Ovary (tissue), 9 donors: ENCODE data around the gene AFG1L. TPM values are rescaled to one million over a fixed set of nuclear protein-coding genes. Genes with fewer than 3 reads are reported as not detected.
"Not testable (repeated sequence)": the region's sequence is repeated elsewhere in the genome, so short reads cannot be mapped to it uniquely, and the experiment has no call there.

ENCODE experiments used
- DNase-seq, 5 donors: peaks; one replicate each; pipeline ENCODE4 v3.0.0-alpha.2; 2019 to 2020
- H3K27ac ChIP-seq, 2 donors: fragments of 200-600 bp; one replicate each; pipeline versions ENCODE4 v1.5.1 to v1.8.0; 2019 to 2022
- H3K27me3 ChIP-seq: fragments of 200-600 bp; one replicate; pipeline ENCODE4 v1.8.0; 2022
- H3K36me3 ChIP-seq: fragments of 200-600 bp; sonication (generic); one replicate; pipeline ENCODE4 v1.5.1; 2019
- H3K4me1 ChIP-seq: one replicate; pipeline ENCODE4 v1.8.1; 2013; ENCODE audit warnings: mild to moderate bottlenecking, moderate library complexity; ENCODE audit not compliant: insufficient read depth
- H3K4me3 ChIP-seq: fragments of 200-600 bp; sonication (generic); one replicate; pipeline ENCODE4 v1.5.1; 2017
- H3K9me3 ChIP-seq, 2 donors: fragments of 200-600 bp in 1 of 2; sonication (generic) in 1 of 2; one replicate each; pipeline versions ENCODE4 v1.5.1 to v1.8.1; 2013 to 2019; ENCODE audit warnings: mild to moderate bottlenecking in 1 of 2, moderate library complexity in 1 of 2
- CTCF ChIP-seq, 3 donors: fragments of 450-650 bp in 2 of 3; fragments of 200-600 bp in 1 of 3; IDR thresholded peaks; one replicate each; pipeline versions ENCODE4 v1.5.1 to v1.8.0; 2016 to 2022; ENCODE audit warnings: antibody characterized with exemption in 3 of 3, mild to moderate bottlenecking in 1 of 3
- EP300 ChIP-seq: sonication (generic); formaldehyde crosslinking; IDR thresholded peaks from one replicate; pipeline ENCODE4 v1.6.1; 2017; ENCODE audit warnings: antibody characterized with exemption
- POLR2A ChIP-seq: fragments of 450-650 bp; IDR thresholded peaks from one replicate; pipeline ENCODE4 v1.6.1; 2017; ENCODE audit warnings: antibody characterized with exemption, mild to moderate bottlenecking, moderate library complexity
- WGBS, 3 donors: extraction: QIAGEN DNeasy Blood & Tissue Kit in 1 of 3; methylation state at CpG; one replicate each; pipeline versions ENCODE4 v1.1.5 to v1.1.7; 2013 to 2017; 5-methylcytosine and 5-hydroxymethylcytosine counted together
- intact Hi-C, 4 donors: fragments of 100-400 bp; cut with DNase I; formaldehyde crosslinking; loops; one replicate each; pipeline versions ENCODE4 v1.11.0 to v1.15.1; 2022 to 2023
- polyA plus RNA-seq, 2 donors: library from polyadenylated mRNA; stranded (reverse); fragments of 200-250 nt in 1 of 2; fragments of 350-450 nt in 1 of 2; fragmentation: Illumina TruSeq in 1 of 2; extraction: RNeasy Lipid Tissue Mini Kit (QIAGEN cat#74804) in 1 of 2; gene quantifications; one replicate each; pipeline ENCODE4 v1.2.3, GENCODE V29; 2013 to 2014
- total RNA-seq, 7 donors: library from RNA; depleted of rRNA in 2 of 7; stranded (reverse); fragments of >200 nt in 2 of 7; fragmentation: NEBNext Ultra II Directional in 3 of 7; extraction: Animal tissue kit (Norgen Biotek cat#: 25700) in 3 of 7; gene quantifications; one replicate each; pipeline versions ENCODE4 v1.1.0 to v1.2.4, GENCODE V29; 2016 to 2023
- donor health status: DM: no; HTN: no; CAD: no; lungs with moderate emphysema.
- donor health status: DM: no; HTN: no; CAD: no.
- donor health status: Bipolar disorder and iron deficiency.
- donor health status: DM: yes; HTN: yes; CAD: no.
- donor health status: DM: no; HTN: no; CAD: no.
- donor health status: DM: yes; HTN: yes; CAD: no.

AFG1L gene
- total and polyA plus RNA-seq, 9 donors = 1.2 to 7.6 (median 5.7) TPM

- intact Hi-C loops = no loop called here
- Histone ChIP-seq H3K27me3 (no peaks in the 10 kb centered on the region), H3K9me3 (no peaks in the 10 kb centered on the region), H3K4me3 (no peak overlapping the region), H3K4me1 (no peaks in the 10 kb centered on the region), H3K27ac (no peak overlapping the region), H3K36me3 (no peaks in the 10 kb centered on the region)
- 69 to 75% (median 70%) methylated on average over 4 of the region's 4 CpGs for WGBS, 3 donors
- DNase-seq = no peak
- TF ChIP-seq CTCF (IDR thresholded peaks at IDR 0.05) (no peak), POLR2A (no peak), EP300 (no peak)
Measured at GRCh38 chr6:108286366-108286765, 8.5 kb upstream of the AFG1L start.

- no peak for DNase-seq
- intact Hi-C loops = no loop called here
- Histone ChIP-seq H3K27me3 (no peaks in the 10 kb centered on the region), H3K4me3 (no peak overlapping the region), H3K9me3 (no peaks in the 10 kb centered on the region), H3K4me1 (no peaks in the 10 kb centered on the region), H3K36me3 (no peaks in the 10 kb centered on the region), H3K27ac (no peak overlapping the region)
- TF ChIP-seq POLR2A = no peak
- TF ChIP-seq CTCF (IDR thresholded peaks at IDR 0.05) = no peak
- TF ChIP-seq EP300 = no peak
- 79 to 84% (median 81%) methylated on average over 3 of the region's 3 CpGs for WGBS, 3 donors
Measured at GRCh38 chr6:108287373-108287772, 7.5 kb upstream of the AFG1L start.

GRCh38 chr6:108288742-108289141 lies 6.1 kb upstream of the AFG1L start:
- Histone ChIP-seq H3K36me3 (no peaks in the 10 kb centered on the region), H3K9me3 (no peaks in the 10 kb centered on the region), H3K4me1 (no peaks in the 10 kb centered on the region), H3K4me3 (no peak overlapping the region), H3K27ac (no peak overlapping the region), H3K27me3 (no peaks in the 10 kb centered on the region)
- TF ChIP-seq CTCF (IDR thresholded peaks at IDR 0.05) (no peak), POLR2A (no peak), EP300 (no peak)
- no peak for DNase-seq
- intact Hi-C loops = no loop called here

- no peak for DNase-seq
- Histone ChIP-seq H3K9me3 (no peaks in the 10 kb centered on the region), H3K27me3 (no peaks in the 10 kb centered on the region), H3K4me3 (no peak overlapping the region), H3K27ac (no peak overlapping the region), H3K36me3 (no peaks in the 10 kb centered on the region), H3K4me1 (peaks cover 6% of the 10 kb centered on the region)
- intact Hi-C loops = no loop called here
- 64 to 76% (median 75%) methylated on average over 4 of the region's 4 CpGs for WGBS, 3 donors
- TF ChIP-seq EP300 = no peak
- no peak for TF ChIP-seq CTCF (IDR thresholded peaks at IDR 0.05)
- no peak for TF ChIP-seq POLR2A
Measured at GRCh38 chr6:108291091-108291490, 3.8 kb upstream of the AFG1L start.

- WGBS, 3 donors = 45 to 56% (median 47%) methylated on average over 3 of the region's 3 CpGs
- H3K4me1 ChIP-seq, H3K9me3 ChIP-seq, H3K4me3 ChIP-seq, H3K27me3 ChIP-seq, DNase-seq, intact Hi-C loops, H3K27ac ChIP-seq, H3K36me3 ChIP-seq: not testable (repeated sequence)
Measured at GRCh38 chr6:108292561-108292960, 2.3 kb upstream of the AFG1L start.
